A549 treated with CpdA at 1 μM for 4 hours (cell line): Measurements from ENCODE around the gene DUXB. TPM values are rescaled to one million over a fixed set of nuclear protein-coding genes. Genes with fewer than 3 reads are reported as not detected.

Experiments
- total RNA-seq: library from RNA; stranded (reverse); fragments of 200-300 nt; extraction: Qiagen RNA extraction; gene quantifications from 5 replicates; pipeline ENCODE4 v1.2.3, GENCODE V29; 2022; ENCODE audit warnings: low read depth

The DUXB gene, protein sequence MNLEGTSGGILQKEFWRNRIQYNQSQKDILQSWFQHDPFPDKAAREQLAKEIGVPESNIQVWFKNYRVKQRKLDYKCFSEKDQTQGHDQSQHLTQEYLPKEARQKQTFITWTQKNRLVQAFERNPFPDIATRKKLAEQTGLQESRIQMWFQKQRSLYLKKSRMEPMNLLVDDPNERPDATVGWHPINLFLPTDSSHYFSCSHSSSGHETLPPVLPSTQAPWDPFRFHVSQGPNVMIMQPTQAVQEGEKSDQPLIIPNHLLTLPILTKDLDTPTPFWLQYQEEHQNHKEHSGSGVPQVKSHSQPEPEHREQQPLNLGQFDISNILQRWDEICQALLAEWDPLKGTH
- not detected in 5 replicates for total RNA-seq

DNA sequence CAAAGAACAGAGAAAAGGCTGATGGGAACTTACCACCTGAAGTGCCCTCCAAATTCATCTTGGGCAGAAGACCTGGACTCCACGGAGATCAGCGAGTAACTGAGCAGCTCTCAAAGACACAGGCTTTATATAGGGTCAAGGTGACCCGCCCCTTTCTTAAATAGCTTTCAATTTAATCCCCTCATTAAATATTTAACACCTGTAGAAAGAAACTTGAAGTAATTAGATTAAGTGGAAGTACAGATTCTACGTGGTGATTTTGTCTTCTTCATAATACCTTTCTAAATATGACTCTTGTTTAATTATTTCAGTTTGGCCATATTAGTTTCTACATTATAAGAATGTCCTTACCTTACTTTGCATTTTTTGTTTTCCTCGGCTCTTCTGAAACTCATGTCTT, at the start of gene DUXB:
Gene DUXB, minus strand, starts transcription at position 101 of the 400 bp plus-strand sequence. Its CDS starts 43 bp downstream, at position 58.

DNA sequence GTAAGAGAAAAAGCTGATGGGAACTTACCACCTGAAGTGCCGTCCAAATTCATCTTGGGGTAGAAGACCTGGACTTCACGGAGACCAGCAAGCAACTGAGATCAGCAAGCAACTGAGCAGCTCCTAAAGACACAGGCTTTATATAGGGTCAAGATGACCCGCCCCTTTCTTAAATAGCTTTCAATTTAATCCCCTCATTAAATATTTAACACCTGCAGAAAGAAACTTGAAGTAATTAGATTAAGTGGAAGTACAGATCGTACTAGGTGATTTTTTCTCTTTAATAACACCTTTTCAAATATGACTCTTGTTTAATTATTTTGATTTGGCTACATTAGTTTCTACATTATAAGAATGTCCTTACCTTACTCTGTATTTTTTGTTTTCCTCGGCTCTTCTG, 25.1 kb upstream of the DUXB start, which contains the start of gene CPHXL:
Gene CPHXL, minus strand, starts transcription at position 101 of the 400 bp plus-strand sequence. Its CDS starts 48 bp downstream, at position 53.

DNA sequence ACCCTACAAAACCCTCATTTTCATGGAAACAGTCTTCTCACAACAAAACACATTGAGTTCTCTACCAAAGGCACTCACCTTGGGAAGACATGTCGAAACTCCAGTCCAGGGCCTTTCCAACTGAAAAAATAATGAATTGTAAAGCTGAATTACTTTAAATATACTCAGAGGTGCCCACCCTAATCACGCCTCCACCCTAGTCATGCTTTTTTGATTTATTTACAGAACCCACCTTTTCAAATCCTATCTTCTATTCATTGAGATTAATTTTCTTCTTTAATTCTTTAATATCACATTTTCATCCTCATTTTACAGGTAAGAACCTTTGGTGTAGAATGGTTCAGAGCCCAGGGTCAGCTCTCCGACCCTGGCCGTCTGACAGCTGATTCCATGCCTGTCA, 24.4 kb downstream of the DUXB start, which contains the start of gene CPHXL2:
Gene CPHXL2, minus strand, starts transcription at position 101 of the 400 bp plus-strand sequence. Its CDS starts 10 bp downstream, at position 91.

DNA sequence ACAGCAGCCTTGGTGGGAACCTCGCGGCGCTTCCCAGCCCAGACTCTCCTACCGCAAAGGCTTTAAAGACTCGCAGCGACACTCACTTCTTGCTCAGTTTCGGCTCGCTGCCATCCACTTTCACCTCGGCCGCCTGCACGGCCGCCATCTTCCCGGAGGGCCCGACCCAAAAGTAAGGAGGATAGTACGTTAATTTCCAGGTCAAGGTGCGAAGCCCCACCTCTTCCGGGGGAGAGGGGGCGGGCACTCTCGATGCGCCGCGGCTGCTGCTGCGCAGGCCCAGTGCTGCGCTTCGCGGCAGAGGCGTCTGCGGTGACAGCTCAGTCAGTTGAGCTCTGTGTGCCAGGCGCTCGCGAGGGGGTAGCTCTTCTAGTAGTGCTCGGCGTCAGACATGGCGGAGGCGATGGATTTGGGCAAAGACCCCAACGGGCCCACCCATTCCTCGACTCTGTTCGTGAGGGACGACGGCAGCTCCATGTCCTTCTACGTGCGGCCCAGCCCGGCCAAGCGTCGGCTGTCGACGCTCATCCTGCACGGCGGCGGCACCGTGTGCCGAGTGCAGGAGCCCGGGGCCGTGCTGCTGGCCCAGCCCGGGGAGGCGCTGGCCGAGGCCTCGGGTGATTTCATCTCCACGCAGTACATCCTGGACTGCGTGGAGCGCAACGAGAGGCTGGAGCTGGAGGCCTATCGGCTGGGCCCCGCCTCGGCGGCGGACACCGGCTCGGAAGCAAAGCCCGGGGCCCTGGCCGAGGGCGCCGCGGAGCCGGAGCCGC, 53.6 kb downstream of the DUXB start, which contains the start of the genes KARS1 and TERF2IP:
Gene KARS1, minus strand, starts transcription at position 174 of the 773 bp plus-strand sequence. Its CDS starts 26 bp downstream, at position 148.
Gene TERF2IP, plus strand, starts transcription at position 282 of the 773 bp plus-strand sequence. Its CDS starts 110 bp downstream, at position 392.

Other genes starting within 250 kb of the DUXB start
- 14.3 to 17.5 TPM (median 15.3 TPM) in 5 replicates for gene TMEM170A, start 236.8 kb downstream of the DUXB start, total RNA-seq
- gene CHST6, start 206.0 kb downstream of the DUXB start, total RNA-seq = 0.07 to 0.22 TPM (median 0.16 TPM) in 5 replicates
- 0.03 TPM in 1 of 5 replicates, not detected in the others for gene CHST5, start 165.4 kb downstream of the DUXB start, total RNA-seq
- gene TMEM231, start 145.2 kb downstream of the DUXB start, total RNA-seq = 7.6 to 9.2 TPM (median 9.0 TPM) in 5 replicates
- 87.4 to 98.5 TPM (median 92.0 TPM) in 5 replicates for gene GABARAPL2, start 135.1 kb downstream of the DUXB start, total RNA-seq
- 31.8 to 44.5 TPM (median 36.9 TPM) in 5 replicates for gene ADAT1, start 78.2 kb downstream of the DUXB start, total RNA-seq
- gene KARS1, start 53.8 kb downstream of the DUXB start, total RNA-seq = 170 to 175 TPM (median 174 TPM) in 5 replicates
- 39.6 to 44.8 TPM (median 42.5 TPM) in 5 replicates for gene TERF2IP, start 53.7 kb downstream of the DUXB start, total RNA-seq
- gene CPHXL2, start 24.5 kb downstream of the DUXB start, total RNA-seq = not detected in 5 replicates
- not detected in 5 replicates for gene CPHXL, start 25.0 kb upstream of the DUXB start, total RNA-seq